Natural killer cell treated with Interleukin-12 subunit alpha and Interleukin-12 subunit beta and Interleukin-15 and Interleukin-18, amount 100 ng/mL, for 72 hours (primary cell): Measurements from ENCODE around the gene CCL7. TPM values are rescaled to one million over a fixed set of nuclear protein-coding genes. Genes with fewer than 3 reads are reported as not detected.

ENCODE experiments used
- ATAC-seq, 2 donors: fragments of 150-1000 bp; cut with Tn5 transposase in 1 of 2; sonication (Bioruptor Pico), chemical (Tn5 transposase) in 1 of 2; 2 replicates each; pipeline ENCODE4 v1.10.0; 2021
- DNase-seq: peaks from one replicate; pipeline ENCODE4 v3.0.0; 2022; ENCODE audit warnings: low spot score
- H3K27ac Mint-ChIP-seq, 2 donors: 1 replicate in 1 of 2; 2 replicates in 1 of 2; pipeline ENCODE4 v1.8.0; 2022; ENCODE audit warnings: mixed read lengths in 2 of 2, mild to moderate bottlenecking in 1 of 2, moderate library complexity in 1 of 2
- H3K27me3 Mint-ChIP-seq, 2 donors: 1 replicate in 1 of 2; 2 replicates in 1 of 2; pipeline ENCODE4 v1.8.0; 2022; ENCODE audit warnings: mixed read lengths in 2 of 2
- H3K36me3 Mint-ChIP-seq: one replicate; pipeline ENCODE4 v1.8.0; 2022; ENCODE audit warnings: mixed read lengths
- H3K4me1 Mint-ChIP-seq, 2 donors: 1 replicate in 1 of 2; 2 replicates in 1 of 2; pipeline ENCODE4 v1.8.0; 2022; ENCODE audit warnings: low read depth in 2 of 2, mixed read lengths in 2 of 2, mild to moderate bottlenecking in 1 of 2
- H3K4me3 Mint-ChIP-seq: one replicate; pipeline ENCODE4 v1.8.0; 2022; ENCODE audit warnings: mixed read lengths
- H3K9me3 Mint-ChIP-seq: 2 replicates; pipeline ENCODE4 v1.8.0; 2022; ENCODE audit warnings: mixed read lengths
- total RNA-seq, 2 donors: library from RNA; stranded (reverse); gene quantifications; one replicate each; pipeline ENCODE4 v1.2.3, GENCODE V29; 2022

CCL7 gene
- total RNA-seq, 2 donors from 2014 or later = not detected

GRCh38 chr17:34306466-34306865 lies 36.4 kb downstream of the CCL7 start:
- H3K9me3 Mint-ChIP-seq = peaks cover 3% of the 10 kb centered on the region
- H3K4me3 Mint-ChIP-seq = no peak overlapping the region
- H3K36me3 Mint-ChIP-seq = no peaks in the 10 kb centered on the region
- peaks cover 16 to 30% of the 10 kb centered on the region in 2 donors for H3K4me1 Mint-ChIP-seq
- DNase-seq (no peak), ATAC-seq (no peak)
- peak overlapping the region in 1 of 2 donors; percentile 69 for H3K27ac Mint-ChIP-seq
- peaks cover 17 to 38% of the 10 kb centered on the region in 2 donors for H3K27me3 Mint-ChIP-seq

- peak; percentile 76 to 91 for ATAC-seq
- H3K4me1 Mint-ChIP-seq = peaks cover 16 to 30% of the 10 kb centered on the region in 2 donors
- H3K27me3 Mint-ChIP-seq = peaks cover 17 to 37% of the 10 kb centered on the region in 2 donors
- peak overlapping the region; percentile 11 for H3K4me3 Mint-ChIP-seq
- H3K27ac Mint-ChIP-seq = peak overlapping the region; percentile 16 to 69
- H3K9me3 Mint-ChIP-seq = peaks cover 3% of the 10 kb centered on the region
- peak; percentile 63 for DNase-seq
- H3K36me3 Mint-ChIP-seq = no peaks in the 10 kb centered on the region
Observed at GRCh38 chr17:34307110-34307509, 37.1 kb downstream of the CCL7 start.

DNA sequence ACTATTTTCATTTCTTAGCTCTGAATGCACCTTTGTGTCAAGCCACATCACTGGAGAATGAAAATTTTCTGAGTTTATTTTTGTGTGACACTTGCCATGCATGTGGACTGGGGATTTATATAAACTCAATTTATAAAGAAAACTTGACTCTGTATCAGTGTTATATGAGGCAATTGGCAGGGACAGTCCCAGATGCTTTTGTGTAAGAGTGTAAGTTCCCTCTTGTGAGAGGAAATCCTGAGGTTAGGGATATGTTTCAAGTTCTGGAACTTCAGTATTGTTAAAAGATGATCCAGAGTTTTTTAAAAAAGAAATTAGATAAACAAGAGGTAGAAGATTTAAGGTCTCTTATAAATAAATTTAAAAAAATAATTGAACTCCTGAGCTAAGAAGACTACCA lies 38.4 kb downstream of the CCL7 start:
- Mint-ChIP-seq H3K27me3 (peaks cover 15 to 47% of the 10 kb centered on the region in 2 donors), H3K9me3 (peaks cover 3% of the 10 kb centered on the region), H3K4me3 (no peak overlapping the region), H3K4me1 (peaks cover 16 to 27% of the 10 kb centered on the region in 2 donors), H3K36me3 (no peaks in the 10 kb centered on the region), H3K27ac (peak overlapping the region in 1 of 2 donors; percentile 69)
- no peak for ATAC-seq
- DNase-seq = no peak

DNA sequence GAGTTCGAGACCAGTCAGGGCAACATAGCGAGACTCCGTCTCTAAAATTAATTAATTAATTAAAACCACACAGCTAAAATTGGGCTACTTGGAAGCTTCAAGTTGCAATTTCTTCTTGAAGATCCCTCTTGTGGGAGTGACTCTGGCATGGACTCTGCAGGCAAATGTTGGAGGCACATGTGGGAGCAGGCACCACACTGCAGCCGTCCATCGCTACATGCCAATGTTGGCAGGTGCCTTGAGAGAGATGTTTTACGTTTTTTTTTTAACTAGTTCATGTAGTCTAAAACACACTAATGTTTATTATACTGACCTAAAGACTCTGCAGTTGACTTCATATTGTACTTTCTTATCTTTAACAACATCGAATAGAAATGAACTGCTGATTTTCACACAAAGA lies 41.3 kb downstream of the CCL7 start:
- no peak for DNase-seq

GRCh38 chr17:34312080-34312479 lies 42.1 kb downstream of the CCL7 start:
- H3K4me3 Mint-ChIP-seq = no peak overlapping the region
- DNase-seq = no peak
- H3K27me3 Mint-ChIP-seq = peaks cover 24 to 60% of the 10 kb centered on the region in 2 donors
- H3K9me3 Mint-ChIP-seq = no peaks in the 10 kb centered on the region
- no peaks in the 10 kb centered on the region for H3K36me3 Mint-ChIP-seq
- ATAC-seq = no peak
- H3K4me1 Mint-ChIP-seq = peaks cover 11 to 26% of the 10 kb centered on the region in 2 donors
- peak overlapping the region in 1 of 2 donors; percentile 24 for H3K27ac Mint-ChIP-seq

More for the DNA sequence above, 41.3 kb downstream of the CCL7 start:
- Mint-ChIP-seq H3K36me3 (no peaks in the 10 kb centered on the region), H3K27me3 (peaks cover 23 to 52% of the 10 kb centered on the region in 2 donors), H3K4me1 (peaks cover 16 to 32% of the 10 kb centered on the region in 2 donors), H3K27ac (no peak overlapping the region), H3K4me3 (no peak overlapping the region), H3K9me3 (peaks cover 3% of the 10 kb centered on the region)
- no peak for ATAC-seq

DNA sequence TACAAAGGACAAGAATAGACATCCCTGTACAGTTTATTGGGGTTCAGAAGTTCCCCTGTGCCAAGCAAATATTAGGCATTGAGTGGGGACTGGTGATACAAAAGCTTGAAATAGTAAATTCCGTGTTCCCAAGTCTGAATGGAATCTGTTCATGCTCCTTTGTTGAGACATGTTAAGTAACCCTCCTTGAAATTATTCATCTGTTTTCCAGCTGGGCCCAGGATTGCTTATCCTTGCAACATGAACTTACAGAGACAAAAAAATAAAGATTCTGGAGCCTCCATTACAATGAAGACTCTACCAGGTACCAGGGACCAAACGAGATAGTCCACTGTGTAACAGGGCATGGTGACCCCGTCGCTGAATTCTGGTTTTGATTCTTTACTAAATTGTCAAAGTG lies 43.1 kb downstream of the CCL7 start:
- no peaks in the 10 kb centered on the region for H3K36me3 Mint-ChIP-seq
- ATAC-seq = no peak

GRCh38 chr17:34314279-34314678 lies 44.3 kb downstream of the CCL7 start:
- no peak for ATAC-seq
- Mint-ChIP-seq H3K4me3 (no peak overlapping the region), H3K27me3 (peaks cover 24 to 55% of the 10 kb centered on the region in 2 donors), H3K9me3 (no peaks in the 10 kb centered on the region), H3K27ac (no peak overlapping the region), H3K4me1 (peaks cover 0 to 11% of the 10 kb centered on the region in 2 donors), H3K36me3 (no peaks in the 10 kb centered on the region)
- DNase-seq = no peak

More for the DNA sequence above, 43.1 kb downstream of the CCL7 start:
- Mint-ChIP-seq H3K27ac (no peak overlapping the region), H3K4me1 (peaks cover 2 to 15% of the 10 kb centered on the region in 2 donors), H3K9me3 (no peaks in the 10 kb centered on the region), H3K27me3 (peaks cover 24 to 64% of the 10 kb centered on the region in 2 donors), H3K4me3 (no peak overlapping the region)
- DNase-seq = no peak

DNA sequence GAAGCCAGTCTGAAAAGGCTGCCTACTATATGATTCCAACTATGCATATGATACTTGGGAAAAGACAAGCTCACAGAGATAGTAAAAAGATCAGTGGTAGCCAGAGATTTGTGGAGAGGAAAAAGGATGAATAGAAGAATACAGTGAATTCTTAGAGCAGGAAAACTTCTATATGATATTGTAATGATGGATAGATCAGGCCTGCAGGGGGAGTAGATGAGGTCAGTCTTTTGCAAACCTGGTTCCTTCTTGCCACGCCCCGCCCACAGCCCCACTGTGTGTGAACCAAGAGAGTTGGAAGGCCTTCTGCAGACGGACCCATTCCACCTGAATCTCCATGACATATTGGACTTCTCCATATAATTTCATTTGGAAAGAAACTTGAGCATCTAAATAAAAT lies 48.5 kb downstream of the CCL7 start:
- ATAC-seq = no peak
- no peak overlapping the region for H3K4me3 Mint-ChIP-seq

DNA sequence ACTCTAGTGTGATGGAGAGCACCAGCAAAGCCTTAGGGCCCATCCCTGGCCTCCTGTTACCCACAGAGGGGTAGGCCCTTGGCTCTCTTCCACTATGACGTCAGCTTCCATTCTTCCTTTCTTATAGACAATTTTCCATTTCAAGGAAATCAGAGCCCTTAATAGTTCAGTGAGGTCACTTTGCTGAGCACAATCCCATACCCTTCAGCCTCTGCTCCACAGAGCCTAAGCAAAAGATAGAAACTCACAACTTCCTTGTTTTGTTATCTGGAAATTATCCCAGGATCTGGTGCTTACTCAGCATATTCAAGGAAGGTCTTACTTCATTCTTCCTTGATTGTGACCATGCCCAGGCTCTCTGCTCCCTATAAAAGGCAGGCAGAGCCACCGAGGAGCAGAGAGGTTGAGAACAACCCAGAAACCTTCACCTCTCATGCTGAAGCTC lies 49.0 kb downstream of the CCL7 start, which contains the start of gene CCL8:
TSS of gene CCL8 (plus strand) at position 397 of the 445 bp plus-strand sequence. CDS start 67 bp downstream, outside the sequence.
- Mint-ChIP-seq H3K27ac (no peak within 1 kb of the TSS), H3K36me3 (peaks cover 4% of the 10 kb centered on the region), H3K4me3 (no peak within 1 kb of the TSS), H3K27me3 (peaks cover 15 to 27% of the 10 kb centered on the region in 2 donors), H3K9me3 (no peaks in the 10 kb centered on the region), H3K4me1 (peaks cover 0 to 7% of the 10 kb centered on the region in 2 donors)
- ATAC-seq (no peak), DNase-seq (no peak)

More for the DNA sequence above, 48.5 kb downstream of the CCL7 start:
- Mint-ChIP-seq H3K4me1 (peaks cover 0 to 7% of the 10 kb centered on the region in 2 donors), H3K9me3 (no peaks in the 10 kb centered on the region), H3K27ac (no peak overlapping the region), H3K36me3 (no peaks in the 10 kb centered on the region), H3K27me3 (peaks cover 16 to 26% of the 10 kb centered on the region in 2 donors)
- no peak for DNase-seq

Other genes with a start within 250 kb of the CCL7 start
- under 1 TPM in 1 of 2 donors, not detected in 1; 0.40 TPM for gene CCL2, start 14.9 kb upstream of the CCL7 start, total RNA-seq
- gene CCL11, start 15.5 kb downstream of the CCL7 start, total RNA-seq = not detected
- not detected for gene CCL8, start 49.2 kb downstream of the CCL7 start, total RNA-seq
- not detected for gene CCL13, start 86.3 kb downstream of the CCL7 start, total RNA-seq
- gene CCL1, start 93.0 kb downstream of the CCL7 start, total RNA-seq = 1 to 10 TPM; 3.5 to 4.8 TPM